Osteoblast (primary cell): ENCODE measurements around the gene CHMP4A. TPM values are rescaled to one million over a fixed set of nuclear protein-coding genes. Genes with fewer than 3 reads are reported as not detected.

Experiments
- DNase-seq: peaks from one replicate; pipeline ENCODE4 v3.0.0; 2011; ENCODE audit warnings: low spot score, mixed read lengths; ENCODE audit not compliant: insufficient read length; ENCODE audit errors: missing footprints
- H2AFZ ChIP-seq: 2 replicates; pipeline ENCODE4 v1.6.0; 2011; ENCODE audit warnings: mild to moderate bottlenecking, low read length
- H3K27ac ChIP-seq: 2 replicates; pipeline ENCODE4 v1.5.1; 2011; ENCODE audit warnings: mild to moderate bottlenecking, low read depth, low read length, moderate library complexity
- H3K27me3 ChIP-seq: 2 replicates; pipeline ENCODE4 v1.6.0; 2012; ENCODE audit warnings: mild to moderate bottlenecking, control low read depth, inconsistent platforms, low read length, moderate library complexity; ENCODE audit not compliant: insufficient read depth
- H3K36me3 ChIP-seq: 2 replicates; pipeline ENCODE4 v1.5.1; 2011; ENCODE audit warnings: mild to moderate bottlenecking, low read length, control low read depth, moderate library complexity; ENCODE audit not compliant: insufficient read depth
- H3K4me1 ChIP-seq: 2 replicates; pipeline ENCODE4 v1.5.1; 2011; ENCODE audit warnings: mild to moderate bottlenecking, low read length, control low read depth, moderate library complexity; ENCODE audit not compliant: insufficient read depth
- H3K4me2 ChIP-seq: 2 replicates; pipeline ENCODE4 v1.6.0; 2011; ENCODE audit warnings: mild to moderate bottlenecking, low read length; ENCODE audit not compliant: insufficient read depth
- H3K4me3 ChIP-seq: fragments of 200-600 bp; sonication (generic); 3 replicates; pipeline ENCODE4 v1.5.1; 2012; ENCODE audit warnings: mild to moderate bottlenecking, low read length, inconsistent platforms; ENCODE audit not compliant: insufficient read depth
- H3K79me2 ChIP-seq: 2 replicates; pipeline ENCODE4 v1.6.0; 2012; ENCODE audit warnings: mild to moderate bottlenecking, low read length, control low read depth, inconsistent platforms; ENCODE audit not compliant: insufficient read depth
- H3K9me3 ChIP-seq: 2 replicates; pipeline ENCODE4 v1.5.1; 2011; ENCODE audit warnings: low read depth, low read length, control low read depth
- H4K20me1 ChIP-seq: 2 replicates; pipeline ENCODE4 v1.6.0; 2012; ENCODE audit warnings: mild to moderate bottlenecking, low read length, control low read depth; ENCODE audit not compliant: insufficient read depth
- total RNA-seq: library from RNA; depleted of rRNA; stranded (reverse); fragments of >200 nt; gene quantifications from 2 replicates; pipeline ENCODE4 v1.2.3, GENCODE V29; 2012
- TF ChIP-seq, protein P1 (sequence below): IDR thresholded peaks from 2 replicates; pipeline ENCODE4 v1.5.1; 2011; ENCODE audit warnings: mild to moderate bottlenecking, low read depth, low read length, moderate library complexity; ENCODE audit errors: extremely low read depth

Gene CHMP4A
- total RNA-seq, 1 donor: 19.2 TPM

DNA sequence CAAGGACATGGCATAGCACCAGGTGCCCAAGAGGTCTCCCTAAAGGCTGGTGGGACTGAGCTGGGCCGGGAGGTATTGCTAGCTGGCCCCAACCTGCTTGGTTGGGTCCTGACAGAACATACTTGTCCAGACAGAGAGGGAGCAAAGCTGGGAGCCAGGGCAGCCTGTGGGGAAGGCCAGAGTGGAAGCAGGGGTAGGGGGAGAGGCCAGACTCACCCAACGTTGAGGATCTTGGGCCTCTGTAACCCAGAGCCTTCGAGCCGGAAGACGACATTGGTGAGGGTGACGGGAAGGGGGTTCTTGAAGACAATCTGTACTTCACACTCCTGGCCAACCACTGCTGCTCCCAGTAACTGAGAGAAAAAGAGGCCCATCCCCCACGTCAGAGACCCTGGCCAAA lies 40.6 kb upstream of the CHMP4A start:
- Histone ChIP-seq H3K79me2 (no peaks in the 10 kb centered on the region), H3K4me1 (peaks cover 8% of the 10 kb centered on the region), H3K27ac (no peak overlapping the region), H3K4me2 (no peak overlapping the region), H3K4me3 (no peak overlapping the region), H3K9me3 (no peaks in the 10 kb centered on the region), H4K20me1 (no peaks in the 10 kb centered on the region), H3K27me3 (no peaks in the 10 kb centered on the region), H2AFZ (no peak overlapping the region), H3K36me3 (no peaks in the 10 kb centered on the region)
- TF ChIP-seq, protein P1, sequence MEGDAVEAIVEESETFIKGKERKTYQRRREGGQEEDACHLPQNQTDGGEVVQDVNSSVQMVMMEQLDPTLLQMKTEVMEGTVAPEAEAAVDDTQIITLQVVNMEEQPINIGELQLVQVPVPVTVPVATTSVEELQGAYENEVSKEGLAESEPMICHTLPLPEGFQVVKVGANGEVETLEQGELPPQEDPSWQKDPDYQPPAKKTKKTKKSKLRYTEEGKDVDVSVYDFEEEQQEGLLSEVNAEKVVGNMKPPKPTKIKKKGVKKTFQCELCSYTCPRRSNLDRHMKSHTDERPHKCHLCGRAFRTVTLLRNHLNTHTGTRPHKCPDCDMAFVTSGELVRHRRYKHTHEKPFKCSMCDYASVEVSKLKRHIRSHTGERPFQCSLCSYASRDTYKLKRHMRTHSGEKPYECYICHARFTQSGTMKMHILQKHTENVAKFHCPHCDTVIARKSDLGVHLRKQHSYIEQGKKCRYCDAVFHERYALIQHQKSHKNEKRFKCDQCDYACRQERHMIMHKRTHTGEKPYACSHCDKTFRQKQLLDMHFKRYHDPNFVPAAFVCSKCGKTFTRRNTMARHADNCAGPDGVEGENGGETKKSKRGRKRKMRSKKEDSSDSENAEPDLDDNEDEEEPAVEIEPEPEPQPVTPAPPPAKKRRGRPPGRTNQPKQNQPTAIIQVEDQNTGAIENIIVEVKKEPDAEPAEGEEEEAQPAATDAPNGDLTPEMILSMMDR: no peak
- no peak for DNase-seq

DNA sequence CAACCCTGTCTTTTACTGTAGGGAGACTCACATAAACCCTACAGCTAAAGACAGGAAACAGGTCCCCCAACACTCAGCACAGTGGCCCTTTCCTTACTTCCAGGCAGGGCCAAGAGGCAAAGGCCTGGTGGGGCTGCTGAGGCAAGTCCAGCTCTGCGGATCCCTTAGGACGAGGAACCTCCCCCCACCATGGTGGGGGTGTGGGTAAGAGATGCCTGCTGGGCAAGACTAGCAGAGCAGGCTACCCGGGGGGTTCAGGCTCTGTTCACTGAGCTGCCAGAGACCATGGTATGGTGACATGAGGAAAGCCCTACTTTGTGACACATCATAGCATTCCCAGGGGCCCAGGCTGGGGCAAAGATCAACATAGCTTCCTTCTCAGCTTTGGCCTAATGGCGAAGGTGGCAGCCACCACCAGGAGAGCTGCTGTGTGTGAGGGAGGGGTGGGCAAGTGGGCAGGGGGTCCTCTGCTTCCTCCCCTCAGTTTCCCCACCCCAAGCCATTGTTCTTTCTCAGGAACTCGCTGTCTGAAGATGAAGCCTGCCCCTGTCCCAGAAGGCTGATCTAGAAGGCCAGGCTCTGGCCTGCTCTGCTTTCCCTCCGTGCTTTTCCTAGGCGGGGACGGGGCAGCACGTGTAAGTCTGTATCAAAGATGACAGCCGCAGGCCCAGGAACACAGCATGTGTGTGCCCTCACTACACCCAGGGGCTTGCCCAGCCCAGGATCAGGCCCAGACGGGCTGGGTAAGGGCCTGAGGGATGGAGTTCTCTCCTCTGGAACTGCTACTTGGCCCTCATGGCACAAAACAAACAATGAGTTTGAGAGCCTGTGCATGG lies 39.2 kb upstream of the CHMP4A start:
- Histone ChIP-seq H2AFZ (no peak overlapping the region), H3K36me3 (no peaks in the 10 kb centered on the region), H3K4me2 (no peak overlapping the region), H3K27me3 (no peaks in the 10 kb centered on the region), H3K4me1 (peaks cover 8% of the 10 kb centered on the region), H3K79me2 (no peaks in the 10 kb centered on the region), H4K20me1 (no peaks in the 10 kb centered on the region), H3K27ac (no peak overlapping the region), H3K4me3 (no peak overlapping the region), H3K9me3 (no peaks in the 10 kb centered on the region)
- DNase-seq: peak; percentile 57
- TF ChIP-seq, protein P1: no peak

DNA sequence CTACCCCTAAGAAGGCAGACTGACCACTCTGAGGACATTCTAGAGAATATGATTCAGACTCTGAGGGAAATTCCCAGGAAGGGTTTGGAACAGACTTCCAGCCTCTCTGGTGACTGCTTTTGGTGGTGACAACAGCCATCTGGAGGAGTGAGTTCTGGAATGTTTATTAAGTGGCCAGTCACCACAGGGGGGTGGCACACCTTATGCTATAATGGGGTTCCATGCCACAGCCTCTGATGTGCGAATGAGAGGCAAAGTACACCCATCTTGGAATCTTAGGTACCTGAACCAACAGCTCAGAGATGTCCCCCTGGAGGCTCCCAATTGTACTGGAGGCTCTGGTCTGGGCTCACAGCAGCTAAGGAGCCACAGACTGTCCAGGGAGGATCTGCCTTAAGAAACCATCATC lies 38.6 kb upstream of the CHMP4A start:
- Histone ChIP-seq H3K27ac (no peak overlapping the region), H3K4me2 (no peak overlapping the region), H3K9me3 (no peaks in the 10 kb centered on the region), H3K4me1 (peaks cover 8% of the 10 kb centered on the region), H3K36me3 (no peaks in the 10 kb centered on the region), H4K20me1 (no peaks in the 10 kb centered on the region), H3K27me3 (no peaks in the 10 kb centered on the region), H3K4me3 (no peak overlapping the region), H3K79me2 (no peaks in the 10 kb centered on the region), H2AFZ (no peak overlapping the region)
- TF ChIP-seq, protein P1: peak; percentile 11
- DNase-seq: peak; percentile 75

- Histone ChIP-seq H3K79me2 (no peaks in the 10 kb centered on the region), H2AFZ (no peak overlapping the region), H3K27me3 (no peaks in the 10 kb centered on the region), H3K27ac (no peak overlapping the region), H3K4me2 (no peak overlapping the region), H4K20me1 (no peaks in the 10 kb centered on the region), H3K9me3 (no peaks in the 10 kb centered on the region), H3K4me1 (peaks cover 8% of the 10 kb centered on the region), H3K4me3 (no peak overlapping the region), H3K36me3 (no peaks in the 10 kb centered on the region)
- TF ChIP-seq, protein P1: no peak
- peak; percentile 54 for DNase-seq
These were observed 37.1 kb upstream of the CHMP4A start for GRCh38 chr14:24250354-24250753.
